Heart left ventricle (tissue), 13 donors: ENCODE measurements around the gene P2RX2.

ENCODE experiments used
- POLR2A ChIP-seq, 2 donors: fragments of 450-650 bp; IDR thresholded peaks; one replicate each; pipeline ENCODE4 v1.6.1; 2017; ENCODE audit warnings: antibody characterized with exemption in 2 of 2, mild to moderate bottlenecking in 2 of 2, moderate library complexity in 2 of 2
- TF ChIP-seq, protein P1 (sequence below), 12 donors: fragments of 200-600 bp; sonication (generic) in 4 of 12; IDR thresholded peaks; one replicate each; pipeline versions ENCODE4 v1.5.0 to v1.8.0; 2018 to 2022; ENCODE audit warnings: antibody characterized with exemption in 12 of 12, mild to moderate bottlenecking in 5 of 12
- donor health status: ischemic (EF 13 %, LVEDD 7.1; RV severe dilation, severe dysfunction).
- donor health status: DM: no; HTN: yes; CAD: no.
- donor health status: DM: no; HTN: no; CAD: no.
- donor health status: ischemic (EF 25% LVEDD 6.9; RV normal size, moderate dysfunction).
- donor health status: ischemic (EF 25% LVEDD 5.7; RV mildly dilated, moderate dysfunction).
- donor health status: ischemic (EF 35%, LVEDD 5.7; RV mildly dilated, moderate dysfunction).
- donor health status: nonischemic (EF 11% LVEDD 7.7; RV severe dilation, severe dysfunction).
- donor health status: DM: yes; HTN: yes; CAD: no.
- donor health status: PGD.
- donor health status: ischemic (EF 29% LVEDD 5.4; RV normal size, mild dysfunction).
- donor health status: nonischemic (EF 23%, LVEDD 6.1; RV moderate dilation, normal function).

GRCh38 chr12:132617135-132617701 is 1.4 kb upstream of the P2RX2 start:
- TF ChIP-seq, protein P1, sequence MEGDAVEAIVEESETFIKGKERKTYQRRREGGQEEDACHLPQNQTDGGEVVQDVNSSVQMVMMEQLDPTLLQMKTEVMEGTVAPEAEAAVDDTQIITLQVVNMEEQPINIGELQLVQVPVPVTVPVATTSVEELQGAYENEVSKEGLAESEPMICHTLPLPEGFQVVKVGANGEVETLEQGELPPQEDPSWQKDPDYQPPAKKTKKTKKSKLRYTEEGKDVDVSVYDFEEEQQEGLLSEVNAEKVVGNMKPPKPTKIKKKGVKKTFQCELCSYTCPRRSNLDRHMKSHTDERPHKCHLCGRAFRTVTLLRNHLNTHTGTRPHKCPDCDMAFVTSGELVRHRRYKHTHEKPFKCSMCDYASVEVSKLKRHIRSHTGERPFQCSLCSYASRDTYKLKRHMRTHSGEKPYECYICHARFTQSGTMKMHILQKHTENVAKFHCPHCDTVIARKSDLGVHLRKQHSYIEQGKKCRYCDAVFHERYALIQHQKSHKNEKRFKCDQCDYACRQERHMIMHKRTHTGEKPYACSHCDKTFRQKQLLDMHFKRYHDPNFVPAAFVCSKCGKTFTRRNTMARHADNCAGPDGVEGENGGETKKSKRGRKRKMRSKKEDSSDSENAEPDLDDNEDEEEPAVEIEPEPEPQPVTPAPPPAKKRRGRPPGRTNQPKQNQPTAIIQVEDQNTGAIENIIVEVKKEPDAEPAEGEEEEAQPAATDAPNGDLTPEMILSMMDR (IDR thresholded peaks at IDR 0.05) = no peak
- TF ChIP-seq POLR2A (IDR thresholded peaks at IDR 0.05) = no peak
